HL-60/S4 treated with phorbol 12-myristate 13-acetate at 8.2 ng/mL for 4 days and 3 days (cell line): ENCODE data around the gene PCDHA10.
"Not testable (repeated sequence)": the region's sequence is repeated elsewhere in the genome, so short reads cannot be mapped to it uniquely, and the experiment has no call there.

Experiments
- in situ Hi-C: fragments of 300-500 bp; cut with MboI; formaldehyde crosslinking; loops from 2 replicates; pipeline ENCODE4 v1.15.0; 2022; ENCODE audit warnings: low sequenced_read_pairs

PCDHA10 gene

GRCh38 chr5:140855772-140856674, at the start of gene PCDHA10:
Gene PCDHA10 (plus strand): TSS chr5:140855897. CDS start chr5:140856049, 152 bp downstream.
- in situ Hi-C loops = no loop called here

GRCh38 chr5:140806834-140807775, 48.6 kb upstream of the PCDHA10 start, which contains the start of gene PCDHA4:
Gene PCDHA4 (plus strand): TSS chr5:140807068.
- in situ Hi-C loops = no loop called here

DNA sequence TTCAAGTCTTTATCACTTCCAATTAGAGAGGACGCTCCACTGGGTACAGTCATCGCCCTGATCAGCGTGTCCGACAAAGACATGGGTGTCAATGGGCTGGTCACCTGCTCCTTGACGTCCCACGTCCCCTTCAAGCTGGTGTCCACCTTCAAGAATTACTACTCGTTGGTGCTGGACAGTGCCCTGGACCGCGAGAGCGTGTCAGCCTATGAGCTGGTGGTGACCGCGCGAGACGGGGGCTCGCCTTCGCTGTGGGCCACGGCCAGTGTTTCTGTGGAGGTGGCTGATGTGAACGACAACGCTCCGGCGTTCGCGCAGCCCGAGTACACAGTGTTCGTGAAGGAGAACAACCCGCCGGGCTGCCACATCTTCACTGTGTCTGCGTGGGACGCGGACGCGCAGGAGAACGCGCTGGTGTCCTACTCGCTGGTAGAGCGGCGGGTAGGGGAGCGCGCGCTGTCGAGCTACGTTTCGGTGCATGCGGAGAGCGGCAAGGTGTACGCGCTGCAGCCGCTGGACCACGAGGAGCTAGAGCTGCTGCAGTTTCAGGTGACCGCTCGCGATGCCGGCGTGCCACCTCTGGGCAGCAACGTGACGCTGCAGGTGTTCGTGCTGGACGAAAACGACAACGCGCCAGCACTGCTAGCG, 47.3 kb upstream of the PCDHA10 start:
- in situ Hi-C loops = not testable (repeated sequence)

DNA sequence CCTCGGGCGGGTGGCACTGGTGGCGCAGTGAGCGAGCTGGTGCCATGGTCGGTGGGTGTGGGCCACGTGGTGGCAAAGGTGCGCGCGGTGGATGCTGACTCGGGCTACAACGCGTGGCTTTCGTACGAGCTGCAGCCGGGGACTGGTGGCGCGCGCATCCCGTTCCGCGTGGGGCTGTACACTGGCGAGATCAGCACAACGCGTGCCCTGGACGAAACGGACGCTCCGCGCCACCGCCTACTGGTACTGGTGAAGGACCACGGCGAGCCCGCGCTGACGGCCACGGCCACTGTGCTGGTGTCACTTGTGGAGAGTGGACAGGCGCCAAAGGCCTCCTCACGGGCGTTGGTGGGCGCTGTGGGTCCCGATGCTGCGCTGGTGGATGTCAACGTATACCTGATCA, 46.8 kb upstream of the PCDHA10 start:
- in situ Hi-C loops = no loop called here

GRCh38 chr5:140821375-140822280, 34.1 kb upstream of the PCDHA10 start, which contains the start of gene PCDHA5:
Gene PCDHA5 (plus strand): TSS chr5:140821613.
- in situ Hi-C loops = no loop called here

GRCh38 chr5:140822281-140822629, 33.4 kb upstream of the PCDHA10 start:
- in situ Hi-C loops = no loop called here

DNA sequence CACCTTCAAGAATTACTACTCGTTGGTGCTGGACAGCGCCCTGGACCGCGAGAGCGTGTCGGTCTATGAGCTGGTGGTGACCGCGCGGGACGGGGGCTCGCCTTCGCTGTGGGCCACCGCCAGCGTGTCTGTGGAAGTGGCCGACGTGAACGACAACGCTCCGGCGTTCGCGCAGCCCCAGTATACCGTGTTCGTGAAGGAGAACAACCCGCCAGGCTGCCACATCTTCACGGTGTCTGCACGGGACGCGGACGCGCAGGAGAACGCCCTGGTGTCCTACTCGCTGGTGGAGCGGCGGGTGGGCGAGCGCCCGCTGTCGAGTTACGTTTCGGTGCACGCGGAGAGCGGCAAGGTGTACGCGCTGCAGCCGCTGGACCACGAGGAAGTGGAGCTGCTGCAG, 32.7 kb upstream of the PCDHA10 start:
- in situ Hi-C loops = not testable (repeated sequence)

GRCh38 chr5:140823475-140823874, 32.2 kb upstream of the PCDHA10 start:
- in situ Hi-C loops = no loop called here

- in situ Hi-C loops = no loop called here
These were observed 27.9 kb upstream of the PCDHA10 start, which contains the start of gene PCDHA6 for GRCh38 chr5:140827704-140828361. Gene PCDHA6 (plus strand): TSS chr5:140827960. CDS start chr5:140828092, 132 bp downstream.

GRCh38 chr5:140828362-140828737, 27.3 kb upstream of the PCDHA10 start:
- in situ Hi-C loops = no loop called here

GRCh38 chr5:140829511-140830501, 25.9 kb upstream of the PCDHA10 start:
- in situ Hi-C loops = not testable (repeated sequence)

DNA sequence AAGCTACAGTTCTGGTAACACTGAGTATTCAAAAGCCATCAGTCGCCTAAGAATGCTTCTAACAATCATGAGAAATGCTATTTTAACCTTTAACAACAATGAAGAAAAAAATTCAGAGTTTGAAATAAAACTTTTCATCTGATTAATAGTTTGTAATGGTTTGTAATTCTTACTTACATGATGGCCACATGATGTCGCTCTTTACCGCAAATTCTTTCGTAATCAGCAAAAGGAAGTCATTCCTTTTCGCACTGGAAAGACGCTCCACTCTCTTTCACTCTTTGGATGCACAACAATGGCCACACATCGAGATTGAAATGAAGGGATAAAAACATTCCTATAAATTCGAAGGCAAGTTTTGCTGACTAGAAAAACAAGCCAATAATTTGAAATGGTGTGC, 21.7 kb upstream of the PCDHA10 start, which contains the start of gene PCDHA7:
Gene PCDHA7, plus strand, starts transcription at position 277 of the 400 bp plus-strand sequence. Its CDS starts 115 bp downstream, at position 392.
- in situ Hi-C loops = no loop called here

DNA sequence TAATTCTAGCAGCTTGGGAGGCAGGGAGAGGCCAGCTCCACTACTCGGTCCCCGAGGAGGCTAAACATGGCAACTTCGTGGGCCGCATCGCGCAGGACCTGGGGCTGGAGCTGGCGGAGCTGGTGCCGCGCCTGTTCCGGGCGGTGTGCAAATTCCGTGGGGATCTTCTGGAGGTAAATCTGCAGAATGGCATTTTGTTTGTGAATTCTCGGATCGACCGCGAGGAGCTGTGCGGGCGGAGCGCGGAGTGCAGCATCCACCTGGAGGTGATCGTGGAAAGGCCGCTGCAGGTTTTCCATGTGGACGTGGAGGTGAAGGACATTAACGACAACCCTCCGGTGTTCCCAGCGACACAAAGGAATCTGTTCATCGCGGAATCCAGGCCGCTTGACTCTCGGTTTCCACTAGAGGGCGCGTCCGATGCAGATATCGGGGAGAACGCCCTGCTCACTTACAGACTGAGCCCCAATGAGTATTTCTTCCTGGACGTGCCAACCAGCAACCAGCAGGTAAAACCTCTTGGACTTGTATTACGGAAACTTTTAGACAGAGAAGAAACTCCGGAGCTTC, 21.2 kb upstream of the PCDHA10 start:
- in situ Hi-C loops = not testable (repeated sequence)

DNA sequence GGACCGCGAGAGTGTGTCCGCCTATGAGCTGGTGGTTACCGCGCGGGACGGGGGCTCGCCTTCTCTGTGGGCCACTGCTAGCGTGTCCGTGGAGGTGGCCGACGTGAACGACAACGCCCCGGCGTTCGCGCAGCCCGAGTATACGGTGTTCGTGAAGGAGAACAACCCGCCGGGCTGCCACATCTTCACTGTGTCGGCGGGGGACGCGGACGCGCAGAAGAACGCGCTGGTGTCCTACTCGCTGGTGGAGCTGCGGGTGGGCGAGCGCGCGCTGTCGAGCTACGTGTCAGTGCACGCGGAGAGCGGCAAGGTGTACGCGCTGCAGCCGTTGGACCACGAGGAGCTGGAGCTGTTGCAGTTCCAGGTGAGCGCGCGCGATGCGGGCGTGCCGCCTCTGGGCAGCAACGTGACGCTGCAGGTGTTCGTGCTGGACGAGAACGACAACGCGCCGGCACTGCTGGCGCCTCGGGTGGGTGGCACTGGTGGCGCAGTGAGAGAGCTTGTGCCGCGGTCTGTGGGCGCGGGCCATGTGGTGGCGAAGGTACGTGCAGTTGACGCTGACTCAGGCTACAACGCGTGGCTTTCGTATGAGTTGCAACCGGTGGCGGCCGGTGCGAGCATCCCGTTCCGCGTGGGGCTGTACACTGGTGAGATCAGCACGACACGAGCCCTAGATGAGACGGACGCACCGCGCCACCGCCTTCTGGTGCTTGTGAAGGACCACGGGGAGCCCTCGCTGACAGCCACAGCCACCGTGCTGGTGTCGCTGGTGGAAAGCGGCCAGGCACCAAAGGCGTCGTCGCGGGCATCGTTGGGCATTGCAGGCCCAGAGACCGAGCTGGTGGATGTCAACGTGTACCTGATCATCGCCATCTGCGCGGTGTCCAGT, 19.8 kb upstream of the PCDHA10 start:
- in situ Hi-C loops = no loop called here

GRCh38 chr5:140840978-140841962, 14.4 kb upstream of the PCDHA10 start, which contains the start of gene PCDHA8:
Gene PCDHA8 (plus strand): TSS chr5:140841187. CDS start chr5:140841322, 135 bp downstream.
- in situ Hi-C loops = no loop called here
